ENCODE data around the gene SLC35G3.
"Not testable (repeated sequence)": the region's sequence is repeated elsewhere in the genome, so short reads cannot be mapped to it uniquely, and the experiment has no call there.

SLC35G3 gene

DNA sequence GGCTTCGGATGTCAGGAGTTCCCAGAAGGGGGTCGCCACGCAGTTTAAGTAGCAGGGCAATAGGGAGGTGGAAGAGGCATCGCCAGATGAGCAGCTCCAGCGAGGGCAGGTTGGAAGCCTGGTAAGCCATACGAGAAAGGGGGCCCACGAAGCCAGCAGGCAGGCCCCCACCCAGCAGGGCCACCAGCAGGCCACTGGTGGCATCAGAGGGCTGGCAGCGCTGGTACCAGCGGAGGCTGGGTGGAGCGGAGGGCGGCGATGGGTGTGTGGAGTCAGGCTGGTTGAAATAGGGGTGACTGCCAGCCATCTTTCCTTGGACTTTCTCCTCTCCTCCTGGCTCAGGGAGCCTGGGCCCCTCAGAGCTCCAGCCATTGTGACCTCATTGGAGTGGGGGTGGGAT lies at the start of gene SLC35G3:
Gene SLC35G3, minus strand, starts transcription at position 393 of the 400 bp plus-strand sequence. Its CDS starts 86 bp downstream, at position 307.
- DNase-seq: not testable (repeated sequence)

DNA sequence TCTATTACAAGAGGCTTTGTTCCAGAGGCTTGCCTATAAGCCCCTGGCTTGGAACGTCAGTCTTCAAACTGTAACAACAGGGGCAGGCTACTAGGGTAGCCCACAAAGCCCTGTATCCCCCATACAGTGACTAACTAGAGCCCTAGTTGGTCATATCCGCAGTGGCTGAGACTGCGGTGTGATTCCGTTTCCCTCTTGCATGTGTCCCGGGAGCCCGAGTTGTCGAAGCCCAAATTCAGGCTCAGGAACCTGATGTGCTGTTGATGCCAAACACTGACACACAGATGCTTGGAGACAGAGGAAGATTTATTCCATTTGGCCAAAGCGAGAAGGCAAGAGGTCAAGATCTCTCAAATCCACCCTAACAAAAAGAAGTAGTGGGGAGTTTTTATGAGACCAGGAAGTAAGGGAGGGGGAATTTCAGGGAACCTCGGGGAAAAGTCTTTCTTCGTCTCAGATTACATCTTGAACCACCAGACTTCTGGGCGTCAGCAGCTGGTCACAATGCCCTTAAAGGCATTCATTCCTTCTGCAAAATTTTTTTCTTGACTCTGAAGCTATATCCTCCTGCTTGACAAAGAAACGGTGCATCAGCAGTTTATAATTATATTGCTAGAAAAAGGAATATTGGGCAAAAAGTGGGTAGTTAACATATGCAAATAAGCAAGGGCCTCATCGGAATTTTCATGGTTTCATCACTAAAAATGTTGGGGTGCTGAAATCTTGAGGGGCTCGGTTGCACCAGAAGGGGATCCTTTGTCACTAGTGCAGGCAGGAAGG lies 49.6 kb upstream of the SLC35G3 start:
- peak; percentile 2 for DNase-seq

- DNase-seq: peak; percentile 57
These were observed 48.8 kb upstream of the SLC35G3 start, which contains the start of gene SLFN5 for GRCh38 chr17:35242805-35243560. SLFN5 (plus strand) TSS chr17:35243072; CDS start chr17:35258691, 15,619 bp downstream.

GRCh38 chr17:35242158-35242804 lies 48.1 kb upstream of the SLC35G3 start:
- DNase-seq: no peak

DNA sequence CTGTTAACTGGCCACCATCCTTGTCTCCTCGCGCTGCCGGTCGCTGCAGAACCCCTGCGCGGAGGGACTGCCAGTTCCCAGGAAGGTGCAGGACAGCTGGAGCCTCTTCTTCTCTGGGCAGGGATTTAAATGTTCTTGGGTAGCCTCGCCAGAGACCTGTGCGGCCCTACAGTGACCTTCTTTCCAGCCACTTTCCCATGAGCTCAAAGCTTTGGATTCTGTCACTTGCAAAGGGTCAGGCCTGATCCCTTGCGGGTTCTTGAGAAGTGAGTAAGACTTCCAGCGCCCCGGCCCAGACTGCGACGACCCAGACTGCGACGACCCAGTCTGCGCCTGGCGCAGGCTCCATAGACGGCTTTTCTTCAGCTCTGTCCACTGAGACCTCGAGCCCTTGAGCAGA lies 47.3 kb upstream of the SLC35G3 start:
- DNase-seq: no peak

- DNase-seq: no peak
These were observed 46.7 kb upstream of the SLC35G3 start for GRCh38 chr17:35240861-35241260.

GRCh38 chr17:35239823-35240222 lies 45.6 kb upstream of the SLC35G3 start:
- DNase-seq: no peak

GRCh38 chr17:35238821-35239220 lies 44.6 kb upstream of the SLC35G3 start:
- DNase-seq: no peak

- DNase-seq: no peak
These were observed 42.6 kb upstream of the SLC35G3 start for GRCh38 chr17:35236821-35237220.

DNA sequence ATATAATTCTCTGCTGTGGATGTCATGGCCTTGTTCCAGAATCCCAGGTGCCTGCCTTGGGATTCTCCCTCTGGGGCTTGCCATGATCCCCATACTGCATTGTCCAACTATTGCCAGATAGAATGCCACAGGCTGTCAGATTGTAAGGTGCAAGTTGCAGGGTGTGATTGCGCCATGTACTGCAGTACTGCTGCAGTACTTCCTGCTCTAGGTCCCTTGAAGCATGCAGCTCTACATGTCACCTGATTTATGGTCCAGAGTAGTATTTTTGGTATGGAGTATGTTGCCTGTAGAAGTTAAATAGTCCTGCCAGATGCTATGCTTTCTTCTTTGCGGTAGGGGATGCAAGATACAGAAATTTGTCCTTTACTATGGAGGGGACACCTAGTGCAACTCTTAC lies 41.7 kb upstream of the SLC35G3 start:
- DNase-seq: no peak

GRCh38 chr17:35235289-35235688 lies 41.1 kb upstream of the SLC35G3 start:
- no peak for DNase-seq

GRCh38 chr17:35234315-35234714 lies 40.1 kb upstream of the SLC35G3 start:
- DNase-seq: not testable (repeated sequence)

DNA sequence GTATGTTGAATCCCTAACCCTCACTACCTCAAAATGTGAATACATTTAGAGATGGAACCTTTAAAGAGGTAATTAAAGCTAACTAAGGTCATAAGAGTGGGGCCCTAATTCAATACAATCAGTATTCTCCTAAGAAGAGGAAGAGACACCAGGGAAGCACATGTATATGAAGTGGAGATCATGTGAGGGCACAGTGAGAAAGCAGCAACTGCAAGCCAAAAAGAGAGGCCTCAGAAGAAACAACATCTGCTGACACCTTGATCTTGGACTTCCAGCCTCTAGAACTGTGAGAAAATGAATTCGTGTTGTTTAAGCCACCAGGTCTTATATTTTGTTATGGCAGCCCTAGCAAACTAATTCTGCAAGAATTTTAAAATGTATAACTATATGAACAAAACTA lies 35.4 kb upstream of the SLC35G3 start:
- no peak for DNase-seq

GRCh38 chr17:35227546-35227945 lies 33.4 kb upstream of the SLC35G3 start:
- no peak for DNase-seq

- DNase-seq: no peak
These were observed 30.2 kb upstream of the SLC35G3 start for GRCh38 chr17:35224436-35224835.

GRCh38 chr17:35222452-35222851 lies 28.3 kb upstream of the SLC35G3 start:
- no peak for DNase-seq

- no peak for DNase-seq
These were observed 24.7 kb upstream of the SLC35G3 start for GRCh38 chr17:35218915-35219314.

GRCh38 chr17:35217107-35217506 lies 22.9 kb upstream of the SLC35G3 start:
- DNase-seq: no peak

DNA sequence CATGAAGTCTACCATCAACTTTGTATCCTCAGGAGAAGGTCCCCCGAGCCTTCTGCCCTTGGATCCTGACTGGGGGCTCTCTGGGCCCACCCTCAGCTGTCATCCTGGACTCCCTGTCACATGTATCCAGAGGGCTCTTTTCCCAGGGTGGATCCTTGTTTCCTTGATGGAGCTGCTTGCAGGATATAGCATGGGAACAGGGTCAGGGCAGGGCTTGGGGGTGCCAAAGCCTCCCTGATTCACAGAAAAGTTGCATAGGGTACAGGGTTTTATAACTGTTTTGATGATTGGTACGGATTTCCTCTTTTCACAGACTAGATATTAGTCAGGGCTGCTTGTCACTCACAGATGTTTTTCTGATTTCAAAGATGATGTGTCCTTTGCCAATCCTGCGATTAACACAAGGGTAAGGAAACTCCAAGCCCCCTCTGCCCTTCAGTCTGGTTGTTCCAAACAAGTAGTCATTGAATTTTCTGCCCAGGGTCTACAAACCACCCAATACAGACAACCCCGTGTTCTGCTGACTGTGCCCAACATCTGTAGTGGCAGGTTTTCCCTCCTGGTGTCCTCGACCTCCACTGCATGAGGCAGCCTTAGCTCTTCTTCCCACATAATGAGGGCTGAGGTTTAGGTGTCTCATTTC lies 20.6 kb upstream of the SLC35G3 start:
- no peak for DNase-seq

DNA sequence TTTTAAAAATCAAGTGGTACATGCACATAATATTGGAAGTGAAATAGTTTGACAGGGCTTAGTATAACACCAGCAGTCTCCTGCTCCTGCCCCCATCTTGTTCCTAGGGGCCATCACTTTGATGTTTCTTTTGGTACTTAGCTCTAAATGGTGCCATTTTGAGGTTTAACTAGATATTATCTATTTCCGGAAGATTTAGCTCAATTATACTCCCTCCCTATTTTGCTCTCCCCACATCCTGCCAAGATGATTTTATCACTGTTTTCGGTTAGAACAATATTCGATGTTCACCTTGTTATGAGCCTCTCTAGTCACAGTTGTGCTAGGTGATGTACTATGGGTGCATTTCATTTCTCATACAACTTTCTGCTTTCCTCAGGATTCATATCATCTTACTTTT lies 20.0 kb upstream of the SLC35G3 start:
- no peak for DNase-seq

GRCh38 chr17:35213412-35213940 lies 19.3 kb upstream of the SLC35G3 start:
- DNase-seq: no peak

DNA sequence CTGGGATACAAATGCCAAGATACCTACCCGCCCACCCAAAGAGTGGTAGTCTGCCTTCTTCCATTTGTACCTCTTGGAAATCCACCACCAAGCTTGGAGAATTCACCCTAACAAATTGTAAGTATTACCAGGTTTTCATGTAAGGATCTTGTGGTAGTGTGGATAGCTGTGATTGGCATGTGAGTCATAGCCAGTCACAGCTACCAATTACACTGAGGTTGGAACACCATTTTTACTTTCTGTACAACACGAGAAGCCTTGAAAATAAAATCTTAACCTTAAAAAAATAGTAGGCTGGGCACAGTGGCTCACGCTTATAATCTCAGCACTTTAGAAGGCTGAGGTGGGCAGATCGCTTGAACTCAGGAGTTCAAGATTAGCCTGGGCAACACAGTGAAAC lies 18.5 kb upstream of the SLC35G3 start:
- DNase-seq: no peak

- no peak for DNase-seq
These were observed 16.5 kb upstream of the SLC35G3 start for GRCh38 chr17:35210741-35211140.
